K562 (cell line): Measurements from ENCODE around the gene FOXS1. TPM values are rescaled to one million over a fixed set of nuclear protein-coding genes. Genes with fewer than 3 reads are reported as not detected.

Experiments used
- ATAC-seq: fragments of 200-7000 bp; cut with Tn5 transposase; 3 replicates; pipeline ENCODE4 v1.9.1; 2020; ENCODE audit warnings: moderate library complexity
- BruUV-seq: library from RNA; stranded (reverse); fragments of 400-500 nt; replicated peaks from 2 replicates; lab custom pipeline; 2021; lab: Mats Ljungman, UMichigan
- CTCF ChIA-PET: fragments of 300-600 bp; formaldehyde crosslinking; extraction: SDS; loops from one replicate; lab custom pipeline; 2021; ENCODE audit warnings: low intra/inter-chr PET ratio; lab: Yijun Ruan, JAX
- POLR2A ChIA-PET: fragments of 300-600, 350-650 bp; sonication (Branson Sonifier 250); formaldehyde crosslinking; extraction: SDS; loops from one replicate; lab custom pipeline; 2021; ENCODE audit warnings: antibody characterized with exemption, inconsistent platforms; lab: Yijun Ruan, JAX
- DNase-seq, 4 experiments: peaks; one replicate each; pipeline versions ENCODE4 v3.0.0 to v3.0.0-alpha.2; 2011 to 2018; ENCODE audit warnings: low spot score in 3 of 4, mixed read lengths in 3 of 4; ENCODE audit errors: extremely low read depth in 1 of 4
- FAIRE-seq: peaks from 2 replicates; lab custom pipeline; 2011; peaks lifted over from hg19 to GRCh38; lab: Jason Lieb, UNC
- H2AFZ ChIP-seq: 2 replicates; pipeline ENCODE4 v1.6.0; 2011; ENCODE audit warnings: low read depth, low read length, control low read depth, inconsistent platforms
- H3K27ac ChIP-seq: fragments of 200-600 bp; 3 replicates; pipeline ENCODE4 v1.8.0; 2011; ENCODE audit warnings: low read depth, mild to moderate bottlenecking, control low read depth, inconsistent platforms, low read length, moderate library complexity, mixed read lengths; ENCODE audit errors: extremely low read depth
- H3K27me3 ChIP-seq, 2 experiments: fragments of 300-600 bp in 1 of 2; 2 replicates in 1 of 2; 3 replicates in 1 of 2; pipeline versions ENCODE4 v1.6.0 to v1.8.0; 2011; ENCODE audit warnings: inconsistent platforms in 2 of 2, low read length in 2 of 2, mild to moderate bottlenecking in 1 of 2, mixed read lengths in 1 of 2, moderate library complexity in 1 of 2; ENCODE audit not compliant: control insufficient read depth in 2 of 2, insufficient read depth in 2 of 2
- H3K36me3 ChIP-seq: fragments of 300-600 bp; 3 replicates; pipeline ENCODE4 v1.8.0; 2011; ENCODE audit warnings: mild to moderate bottlenecking, low read length, inconsistent platforms; ENCODE audit not compliant: control insufficient read depth, insufficient read depth
- H3K4me1 ChIP-seq, 2 experiments: fragments of 200-600 bp in 1 of 2; replicated peaks in 1 of 2; 2 replicates in 1 of 2; 3 replicates in 1 of 2; pipeline versions ENCODE4 v1.5.1 to v1.8.0; 2011; ENCODE audit warnings: inconsistent platforms in 2 of 2, low read length in 2 of 2, mild to moderate bottlenecking in 1 of 2, mixed read lengths in 1 of 2, moderate library complexity in 1 of 2; ENCODE audit not compliant: control insufficient read depth in 2 of 2, insufficient read depth in 2 of 2
- H3K4me2 ChIP-seq: 2 replicates; pipeline ENCODE4 v1.6.1; 2011; ENCODE audit warnings: low read length, control low read depth, inconsistent platforms, mixed read lengths; ENCODE audit not compliant: insufficient read depth
- H3K4me3 ChIP-seq: fragments of 200-600 bp; sonication (generic), shearing (Covaris generic); 2 replicates; pipeline ENCODE4 v1.5.1; 2016; ENCODE audit warnings: control low read depth, inconsistent platforms
- H3K79me2 ChIP-seq: fragments of 200-600 bp; 3 replicates; pipeline ENCODE4 v1.8.0; 2011; ENCODE audit warnings: low read length, inconsistent platforms; ENCODE audit not compliant: control insufficient read depth, insufficient read depth
- H3K9ac ChIP-seq, 2 experiments: 2 replicates each; pipeline versions ENCODE4 v1.6.0 to v1.6.1; 2011; ENCODE audit warnings: low read depth in 2 of 2, low read length in 2 of 2, control low read depth in 1 of 2, inconsistent platforms in 1 of 2, mild to moderate bottlenecking in 1 of 2, mixed read lengths in 1 of 2; ENCODE audit not compliant: insufficient read depth in 1 of 2
- H3K9me1 ChIP-seq: one replicate; pipeline ENCODE4 v1.6.0; 2011; ENCODE audit warnings: inconsistent platforms, mild to moderate bottlenecking, low read length, moderate library complexity; ENCODE audit not compliant: control insufficient read depth, insufficient read depth
- H3K9me3 ChIP-seq: replicated peaks from 2 replicates; pipeline ENCODE4 v1.5.1; 2011; ENCODE audit warnings: low read depth, low read length, inconsistent platforms; ENCODE audit not compliant: control insufficient read depth, insufficient read depth
- H4K20me1 ChIP-seq: replicated peaks from 2 replicates; pipeline ENCODE4 v1.6.1; 2011; ENCODE audit warnings: low read length, inconsistent platforms, mixed read lengths; ENCODE audit not compliant: control insufficient read depth, insufficient read depth
- CCNT2 ChIP-seq: IDR thresholded peaks from 2 replicates; pipeline ENCODE4 v1.6.1; 2011; ENCODE audit warnings: borderline replicate concordance, low read depth, mild to moderate bottlenecking, moderate library complexity, mixed read lengths, low read length; ENCODE audit not compliant: insufficient read length; ENCODE audit errors: extremely low read depth
- CGGBP1 ChIP-seq: fragments of 250-450 bp; sonication (Bioruptor Pico); IDR thresholded peaks from 2 replicates; pipeline ENCODE4 v1.9.0; 2021; ENCODE audit warnings: mild to moderate bottlenecking
- CSDE1 ChIP-seq, 2 experiments: fragments of 450-650 bp; IDR thresholded peaks; 2 replicates each; pipeline ENCODE4 v1.6.1; 2016; ENCODE audit warnings: mild to moderate bottlenecking in 1 of 2
- GABPB1 ChIP-seq: sonication (generic); formaldehyde crosslinking; IDR thresholded peaks from 2 replicates; pipeline ENCODE4 v1.8.0; 2022; ENCODE audit warnings: mild to moderate bottlenecking, missing genetic modification reagents
- REST ChIP-seq, 2 experiments: fragments of 450-650 bp; formaldehyde crosslinking in 1 of 2; IDR thresholded peaks; 2 replicates each; pipeline versions ENCODE4 v1.4.0 to v1.6.1; 2014 to 2020; ENCODE audit warnings: mild to moderate bottlenecking in 2 of 2, borderline replicate concordance in 1 of 2, low read depth in 1 of 2
- RFX1 ChIP-seq: fragments of 450-650 bp; IDR thresholded peaks from 2 replicates; pipeline ENCODE4 v1.6.1; 2016; ENCODE audit warnings: mild to moderate bottlenecking, moderate library complexity
- WGBS: fragments of 100-300 bp; shearing (Covaris generic); methylation state at CpG from one replicate; pipeline ENCODE4 v1.1.6; 2016; ENCODE audit warnings: low coverage, mixed read lengths; ENCODE audit not compliant: insufficient coverage; ENCODE audit errors: missing lambda C conversion rate; 5-methylcytosine and 5-hydroxymethylcytosine counted together
- in situ Hi-C: fragments of 300-500 bp; cut with MboI; formaldehyde crosslinking; loops from 4 replicates; pipeline ENCODE4 v1.15.0; 2018; ENCODE audit warnings: inconsistent platforms, mixed read lengths
- intact Hi-C: fragments of 100-400 bp; cut with micrococcal nuclease; formaldehyde crosslinking; loops from 2 replicates; pipeline ENCODE4 v1.14.2; 2022
- polyA plus RNA-seq, 8 experiments: library from polyadenylated mRNA; depleted of rRNA in 4 of 8; stranded (reverse) in 5 of 8; unstranded in 3 of 8; fragments of >200 nt; fragmentation: Nextera tagmentation in 2 of 8; fragmentation: Illumina TruSeq in 1 of 8; extraction: Ambion mirVana in 2 of 8; extraction: Trizol in 1 of 8; gene quantifications; 2 replicates each; pipeline versions ENCODE4 v1.2.1 to v1.2.3, GENCODE V29; 2011 to 2014; ENCODE audit warnings: inconsistent platforms in 1 of 8, missing spikeins in 1 of 8
- total RNA-seq, 7 experiments: library from RNA; depleted of rRNA in 6 of 7; stranded (reverse); fragments of >200 nt in 6 of 7; fragmentation: Illumina TruSeq in 2 of 7; extraction: Trizol in 2 of 7; gene quantifications; 2 replicates each; pipeline versions ENCODE4 v1.2.1 to v1.2.3, GENCODE V29; 2011 to 2021; ENCODE audit warnings: low replicate concordance in 1 of 7

FOXS1 gene
- total and polyA plus RNA-seq, 9 of the 15 experiments (the other 6 are each of a cell fraction or from before 2014, with no cell fraction given) = not detected

- no peaks in the 10 kb centered on the region for H3K9me3 ChIP-seq
- no peak for DNase-seq
- 13% methylated on average over 13 of the region's 16 CpGs for WGBS
- H3K27ac ChIP-seq = no peak within 1 kb of the TSS
- H3K4me3 ChIP-seq = no peak within 1 kb of the TSS
- BruUV-seq = no TSS peak
- ATAC-seq = no peak
- intact Hi-C loops (no loop called here), in situ Hi-C loops (no loop called here)
- peaks cover 5% of the 10 kb centered on the region for H4K20me1 ChIP-seq
- H2AFZ ChIP-seq = no peak within 1 kb of the TSS
- H3K4me1 ChIP-seq = peaks cover 0 to 10% of the 10 kb centered on the region in 2 experiments; a peak in 3 of 5 replicates
- no peak within 1 kb of the TSS for H3K4me2 ChIP-seq
- CTCF ChIA-PET = interaction anchor here (0.5 kb wide), 1 partner anchor 32 kb away, joined by 3 read pairs; no protein-coding TSS in a partner anchor
- no peaks in the 10 kb centered on the region for H3K9me1 ChIP-seq
- no peaks in the 10 kb centered on the region for H3K27me3 ChIP-seq
- no peak for FAIRE-seq
- H3K79me2 ChIP-seq = no peaks in the 10 kb centered on the region
- H3K36me3 ChIP-seq = no peaks in the 10 kb centered on the region
- H3K9ac ChIP-seq = no peak within 1 kb of the TSS
- POLR2A ChIA-PET = interaction anchor here (0.6 to 2.1 kb wide), 3 partner anchors 10 to 23 kb away, joined by 3 to 9 read pairs (median 3); no protein-coding TSS in a partner anchor
- TF ChIP-seq CGGBP1 (CRISPR knock-in tag) (no peak), CCNT2 (no peak), CSDE1 (IDR thresholded peaks at IDR 0.05) (no peak), REST (IDR thresholded peaks at IDR 0.05; ENCODE audit: borderline replicate concordance) (no peak), REST (CRISPR knock-in tag; IDR thresholded peaks at IDR 0.05; ENCODE audit: low read depth) (no peak), RFX1 (no peak), GABPB1 (no peak)
These were observed 26.2 kb downstream of the FOXS1 start, which contains the start of gene MYLK2 for GRCh38 chr20:31819083-31819784. Gene MYLK2 (plus strand): TSS chr20:31819356. CDS start chr20:31819581, 225 bp downstream.
